Small intestine (tissue), 16 donors: ENCODE data around the gene ZNF177. TPM values are rescaled to one million over a fixed set of nuclear protein-coding genes. Genes with fewer than 3 reads are reported as not detected.
"Not testable (repeated sequence)": the region's sequence is repeated elsewhere in the genome, so short reads cannot be mapped to it uniquely, and the experiment has no call there.

ENCODE experiments used
- DNase-seq, 2 donors: peaks; one replicate each; pipeline versions ENCODE4 v3.0.0 to v3.0.0-alpha.2; 2013
- FAIRE-seq: peaks from 2 replicates; lab custom pipeline; 2012; peaks lifted over from hg19 to GRCh38; lab: Jason Lieb, UNC
- H3K27ac ChIP-seq, 3 donors: one replicate each; pipeline ENCODE4 v1.5.1; 2013; ENCODE audit warnings: low read length in 2 of 3, mild to moderate bottlenecking in 2 of 3, control low read depth in 1 of 3, inconsistent platforms in 1 of 3, low read depth in 1 of 3, moderate library complexity in 1 of 3
- H3K27me3 ChIP-seq, 3 donors: one replicate each; pipeline ENCODE4 v1.6.1; 2013; ENCODE audit warnings: low read length in 3 of 3, inconsistent platforms in 1 of 3; ENCODE audit not compliant: control insufficient read depth in 3 of 3, insufficient read depth in 3 of 3
- H3K36me3 ChIP-seq, 3 donors: one replicate each; pipeline ENCODE4 v1.6.1; 2013; ENCODE audit warnings: low read length in 3 of 3, inconsistent platforms in 1 of 3, low read depth in 1 of 3, mild to moderate bottlenecking in 1 of 3, moderate library complexity in 1 of 3; ENCODE audit not compliant: control insufficient read depth in 3 of 3, insufficient read depth in 2 of 3
- H3K4me1 ChIP-seq, 3 donors: one replicate each; pipeline ENCODE4 v1.6.1; 2013; ENCODE audit warnings: low read length in 2 of 3, inconsistent platforms in 1 of 3, low read depth in 1 of 3, mild to moderate bottlenecking in 1 of 3, moderate library complexity in 1 of 3; ENCODE audit not compliant: control insufficient read depth in 3 of 3, insufficient read depth in 2 of 3
- H3K4me3 ChIP-seq, 3 donors: one replicate each; pipeline ENCODE4 v1.5.1; 2013; ENCODE audit warnings: low read length in 3 of 3, control low read depth in 1 of 3, inconsistent platforms in 1 of 3, low read depth in 1 of 3, mild to moderate bottlenecking in 1 of 3, moderate library complexity in 1 of 3
- H3K9me3 ChIP-seq, 2 donors: one replicate each; pipeline ENCODE4 v1.6.1; 2013; ENCODE audit warnings: low read depth in 1 of 2, low read length in 1 of 2; ENCODE audit not compliant: control insufficient read depth in 2 of 2, insufficient read depth in 1 of 2
- WGBS, 3 donors: extraction: QIAGEN DNeasy Blood & Tissue Kit; methylation state at CpG; one replicate each; pipeline ENCODE4 v1.1.7; 2013; 5-methylcytosine and 5-hydroxymethylcytosine counted together
- long read RNA-seq, 10 donors: transcript quantifications; one replicate each; lab custom pipeline, GENCODE V29; 2026
- polyA plus RNA-seq, 4 donors: library from polyadenylated mRNA; stranded (reverse) in 3 of 4; unstranded in 1 of 4; fragments of 200-250 nt in 3 of 4; fragments of 120-200 nt in 1 of 4; gene quantifications; one replicate each; pipeline versions ENCODE4 v1.2.1 to v1.2.3, GENCODE V29; 2013
- donor health status: healthy with polysubstance abuse.
- donor health status: control.
- donor health status: control.
- donor health status: Bipolar disorder and iron deficiency.
- donor health status: healthy.

Gene ZNF177
- 1 to 10 TPM in 2 of 4 donors, under 1 TPM in 1, not detected in 1; 0.27 to 2.6 (median 1.0) TPM for polyA plus RNA-seq
- long read RNA-seq, donor 1 = 0 reads
- long read RNA-seq, donor 2 = 0 reads
- long read RNA-seq, donor 3, partial matches to known transcripts = 13 of 13 reads
- long read RNA-seq, donor 3, other reads (novel, unspliced or antisense) = 0 of 13 reads
- long read RNA-seq, donor 4 = 0 reads
- long read RNA-seq, donor 5 = 0 reads
- long read RNA-seq, donor 6 = 0 reads
- long read RNA-seq, donor 7 = 0 reads
- long read RNA-seq, donor 8 = 0 reads
- long read RNA-seq, donor 9 = 0 reads
- long read RNA-seq, donor 10 = 0 reads

DNA sequence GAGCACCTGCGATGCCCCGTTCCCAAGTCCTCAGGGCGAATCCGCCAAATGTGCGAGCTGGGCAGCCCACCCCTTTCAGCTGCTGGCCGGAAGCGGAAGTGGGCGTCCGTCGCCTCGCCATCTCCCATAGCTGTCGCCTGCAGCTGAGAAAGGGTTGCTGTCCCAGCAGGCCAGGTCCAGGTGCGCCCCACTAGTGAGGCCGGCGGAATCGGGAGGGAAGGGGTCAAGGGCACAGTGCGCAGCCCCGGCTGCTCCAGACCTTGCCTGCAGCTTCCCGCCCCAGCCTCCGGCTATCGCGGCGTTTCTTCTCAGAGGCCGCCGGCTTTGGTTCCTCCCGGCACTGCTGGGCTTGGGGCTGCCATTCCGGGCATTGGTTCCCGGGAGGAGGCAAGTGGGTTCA lies at the start of gene ZNF177:
TSS of gene ZNF177 (plus strand) at position 109 of the 400 bp plus-strand sequence. CDS start 15,299 bp downstream, outside the sequence.
- Histone ChIP-seq H3K4me3 (peak within 1 kb of the TSS in 2 of 3 donors; percentile 14 to 52), H3K27me3 (no peaks in the 10 kb centered on the region), H3K27ac (no peak within 1 kb of the TSS), H3K36me3 (no peaks in the 10 kb centered on the region), H3K9me3 (peaks cover 3 to 50% of the 10 kb centered on the region in 2 donors), H3K4me1 (no peaks in the 10 kb centered on the region)
- FAIRE-seq (no peak), DNase-seq (peak in 1 of 2 donors; percentile 38)
- WGBS, 3 donors = 4 to 21% (median 12%) methylated on average over 27 to 28 of the region's 28 CpGs

DNA sequence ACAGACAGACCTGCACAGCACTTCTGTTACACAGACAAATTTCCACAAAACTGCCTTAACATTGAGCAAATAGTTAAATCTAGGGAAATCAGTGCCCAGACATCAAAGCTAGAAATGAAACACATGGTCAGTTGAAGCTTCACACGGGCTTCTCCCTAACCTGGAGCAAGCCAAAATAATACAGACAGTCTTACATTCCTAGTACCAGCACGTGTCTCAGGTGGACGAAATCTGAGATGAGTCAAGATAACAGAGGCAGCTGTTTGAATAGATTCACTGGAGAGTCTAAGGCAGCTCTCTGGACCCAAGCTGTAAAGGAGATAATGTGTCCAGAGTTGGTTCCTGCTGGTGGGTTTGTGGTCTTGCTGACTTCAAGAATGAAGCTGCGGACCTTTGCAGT lies 49.1 kb upstream of the ZNF177 start:
- Histone ChIP-seq H3K4me1 (no peaks in the 10 kb centered on the region), H3K27ac (no peak overlapping the region), H3K27me3 (peaks cover 0 to 1% (median 0%) of the 10 kb centered on the region in 3 donors), H3K36me3 (no peaks in the 10 kb centered on the region), H3K9me3 (peaks cover 0 to 10% of the 10 kb centered on the region in 2 donors), H3K4me3 (no peak overlapping the region)
- no peak for DNase-seq
- no peak for FAIRE-seq
- 64 to 74% (median 73%) methylated on average over 4 of the region's 4 CpGs for WGBS, 3 donors

DNA sequence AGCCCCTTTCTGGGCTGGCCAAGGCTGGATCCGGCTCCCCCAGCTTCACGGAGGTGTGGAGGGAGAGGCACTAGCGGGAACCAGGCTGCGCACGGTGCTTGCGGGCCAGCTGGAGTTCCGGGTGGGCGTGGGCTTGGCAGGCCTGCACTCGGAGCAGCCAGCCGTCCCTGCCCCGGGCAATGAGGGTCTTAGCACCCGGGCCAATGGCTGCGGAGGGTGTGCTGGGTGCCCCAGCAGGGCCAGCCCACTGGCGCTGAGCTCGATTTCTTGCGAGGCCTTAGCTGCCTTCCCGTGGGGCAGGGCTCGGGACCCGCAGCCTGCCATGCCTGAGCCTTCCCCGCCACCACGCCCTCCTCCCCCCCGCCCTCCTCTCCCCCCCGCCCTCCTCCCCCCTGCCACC lies 41.5 kb upstream of the ZNF177 start:
- H3K9me3 ChIP-seq = peaks cover 0 to 27% of the 10 kb centered on the region in 2 donors
- peaks cover 0 to 7% (median 0%) of the 10 kb centered on the region in 3 donors for H3K36me3 ChIP-seq
- 93 to 95% (median 95%) methylated on average over 17 to 23 of the region's 23 CpGs for WGBS, 3 donors
- H3K4me1 ChIP-seq = peaks cover 0 to 3% (median 2%) of the 10 kb centered on the region in 3 donors
- no peaks in the 10 kb centered on the region for H3K27me3 ChIP-seq
- DNase-seq = no peak
- no peak overlapping the region for H3K4me3 ChIP-seq
- H3K27ac ChIP-seq = no peak overlapping the region
- FAIRE-seq = no peak

DNA sequence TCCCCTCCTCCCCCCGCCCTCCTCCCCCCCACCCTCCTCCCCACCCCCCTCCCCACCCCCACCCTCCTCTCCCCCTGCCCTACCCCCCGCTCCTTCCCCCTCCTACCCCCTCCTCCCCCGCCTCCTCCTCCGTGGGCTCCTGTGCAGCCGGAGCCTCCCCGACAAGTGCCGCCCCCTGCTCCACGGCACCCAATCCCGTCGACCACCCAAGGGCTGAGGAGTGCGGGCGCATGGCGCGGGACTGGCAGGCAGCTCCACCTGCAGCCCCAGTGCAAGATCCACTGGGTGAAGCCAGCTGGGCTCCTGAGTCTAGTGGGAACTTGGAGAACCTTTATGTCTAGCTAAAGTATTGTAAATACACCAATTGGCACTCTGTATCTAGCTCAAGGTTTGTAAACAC lies 41.1 kb upstream of the ZNF177 start:
- H3K4me3 ChIP-seq, H3K4me1 ChIP-seq, FAIRE-seq, H3K36me3 ChIP-seq, H3K27me3 ChIP-seq, H3K27ac ChIP-seq, DNase-seq: not testable (repeated sequence)
- 94 to 98% (median 96%) methylated on average over 7 to 11 of the region's 14 CpGs for WGBS, 3 donors
- peaks cover 0 to 27% of the 10 kb centered on the region in 2 donors for H3K9me3 ChIP-seq

DNA sequence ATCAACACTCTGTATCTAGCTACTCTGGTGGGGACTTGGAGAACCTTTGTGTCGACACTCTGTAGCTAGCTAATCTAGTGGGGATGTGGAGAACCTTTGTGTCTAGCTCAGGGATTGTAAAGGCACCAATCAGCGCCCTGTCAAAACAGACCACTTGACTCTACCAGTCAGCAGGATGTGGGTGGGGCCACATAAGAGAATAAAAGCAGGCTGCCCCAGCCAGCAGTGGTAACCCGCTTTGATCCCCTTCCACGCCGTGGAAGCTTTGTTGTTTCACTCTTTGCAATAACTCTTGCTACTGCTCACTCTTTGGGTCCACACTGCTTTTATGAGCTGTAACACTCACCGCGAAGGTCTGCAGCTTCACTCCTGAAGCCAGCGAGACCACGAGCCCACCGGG lies 40.6 kb upstream of the ZNF177 start:
- H3K27ac ChIP-seq, DNase-seq, FAIRE-seq, H3K27me3 ChIP-seq, H3K4me1 ChIP-seq, H3K36me3 ChIP-seq, H3K4me3 ChIP-seq: not testable (repeated sequence)
- peaks cover 0 to 30% of the 10 kb centered on the region in 2 donors for H3K9me3 ChIP-seq
- 90 to 95% (median 95%) methylated on average over 10 of the region's 10 CpGs for WGBS, 3 donors

DNA sequence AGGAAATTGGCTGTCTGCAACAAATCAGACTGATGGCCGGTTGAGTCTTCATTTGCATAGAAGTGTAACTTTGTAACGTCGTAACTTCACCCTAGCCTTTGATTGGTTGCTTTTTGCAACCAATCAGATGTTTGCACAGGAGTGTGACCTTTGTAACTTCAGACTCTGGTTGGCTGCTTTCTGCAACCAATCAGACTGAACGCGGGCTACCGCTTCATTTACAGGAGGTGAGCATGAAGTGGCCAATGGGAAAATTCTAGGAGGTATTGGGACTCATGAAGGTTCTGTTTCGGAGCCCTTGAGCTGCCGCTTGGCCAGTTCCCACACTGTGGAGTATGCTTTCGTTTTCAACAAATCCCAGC lies 39.3 kb upstream of the ZNF177 start:
- FAIRE-seq = no peak

GRCh38 chr19:9323919-9324583 lies 38.8 kb upstream of the ZNF177 start, which contains the start of gene ZNF559:
ZNF559 (plus strand) TSS chr19:9324179; CDS start chr19:9338550, 14,371 bp downstream.
- H3K4me1 ChIP-seq = peaks cover 0 to 3% (median 2%) of the 10 kb centered on the region in 3 donors
- H3K9me3 ChIP-seq = peaks cover 0 to 38% of the 10 kb centered on the region in 2 donors
- FAIRE-seq (no peak), DNase-seq (peak; percentile 91 to 96)
- WGBS, 3 donors = 1 to 2% (median 1%) methylated on average over 47 to 48 of the region's 48 CpGs
- no peaks in the 10 kb centered on the region for H3K27me3 ChIP-seq
- H3K4me3 ChIP-seq = peak within 1 kb of the TSS; percentile 70 to 94 (median 83)
- peaks cover 0 to 11% (median 0%) of the 10 kb centered on the region in 3 donors for H3K36me3 ChIP-seq
- H3K27ac ChIP-seq = peak within 1 kb of the TSS; percentile 81 to 96 (median 90)

More for the DNA sequence above, 39.3 kb upstream of the ZNF177 start:
- peaks cover 0 to 11% (median 0%) of the 10 kb centered on the region in 3 donors for H3K36me3 ChIP-seq
- peak overlapping the region; percentile 56 to 94 (median 83) for H3K4me3 ChIP-seq
- DNase-seq = peak in 1 of 2 donors; percentile 82
- H3K27ac ChIP-seq = peak overlapping the region in 2 of 3 donors; percentile 90 to 96
- peaks cover 0 to 37% of the 10 kb centered on the region in 2 donors for H3K9me3 ChIP-seq
- WGBS, 3 donors = 0 to 5% (median 2%) methylated on average over 9 of the region's 9 CpGs
- no peaks in the 10 kb centered on the region for H3K27me3 ChIP-seq
- H3K4me1 ChIP-seq = peaks cover 0 to 3% (median 2%) of the 10 kb centered on the region in 3 donors

- Histone ChIP-seq H3K4me1 (peaks cover 0 to 3% (median 2%) of the 10 kb centered on the region in 3 donors), H3K36me3 (peaks cover 0 to 12% (median 0%) of the 10 kb centered on the region in 3 donors), H3K9me3 (peaks cover 0 to 40% of the 10 kb centered on the region in 2 donors), H3K27me3 (no peaks in the 10 kb centered on the region), H3K4me3 (peak overlapping the region; percentile 70 to 94 (median 83)), H3K27ac (peak overlapping the region; percentile 81 to 96 (median 90))
- DNase-seq = no peak
- FAIRE-seq = no peak
- WGBS, 3 donors = 37 to 66% (median 61%) methylated on average over 9 of the region's 9 CpGs
Observed at GRCh38 chr19:9324584-9324962, 38.2 kb upstream of the ZNF177 start.
